K562 (cell line): Measurements from ENCODE around the gene BRMS1. TPM values are rescaled to one million over a fixed set of nuclear protein-coding genes. Genes with fewer than 3 reads are reported as not detected.

Source experiments
- ATAC-seq: fragments of 200-7000 bp; cut with Tn5 transposase; 3 replicates; pipeline ENCODE4 v1.9.1; 2020; ENCODE audit warnings: moderate library complexity
- BruUV-seq: library from RNA; stranded (reverse); fragments of 400-500 nt; replicated peaks from 2 replicates; lab custom pipeline; 2021; lab: Mats Ljungman, UMichigan
- CTCF ChIA-PET: fragments of 300-600 bp; formaldehyde crosslinking; extraction: SDS; loops from one replicate; lab custom pipeline; 2021; ENCODE audit warnings: low intra/inter-chr PET ratio; lab: Yijun Ruan, JAX
- POLR2A ChIA-PET: fragments of 300-600, 350-650 bp; sonication (Branson Sonifier 250); formaldehyde crosslinking; extraction: SDS; loops from one replicate; lab custom pipeline; 2021; ENCODE audit warnings: antibody characterized with exemption, inconsistent platforms; lab: Yijun Ruan, JAX
- DNase-seq, 4 experiments: peaks; one replicate each; pipeline versions ENCODE4 v3.0.0 to v3.0.0-alpha.2; 2011 to 2018; ENCODE audit warnings: low spot score in 3 of 4, mixed read lengths in 3 of 4; ENCODE audit errors: extremely low read depth in 1 of 4
- FAIRE-seq: peaks from 2 replicates; lab custom pipeline; 2011; peaks lifted over from hg19 to GRCh38; lab: Jason Lieb, UNC
- H2AFZ ChIP-seq: 2 replicates; pipeline ENCODE4 v1.6.0; 2011; ENCODE audit warnings: low read depth, low read length, control low read depth, inconsistent platforms
- H3K27ac ChIP-seq: fragments of 200-600 bp; 3 replicates; pipeline ENCODE4 v1.8.0; 2011; ENCODE audit warnings: low read depth, mild to moderate bottlenecking, control low read depth, inconsistent platforms, low read length, moderate library complexity, mixed read lengths; ENCODE audit errors: extremely low read depth
- H3K27me3 ChIP-seq, 2 experiments: fragments of 300-600 bp in 1 of 2; 2 replicates in 1 of 2; 3 replicates in 1 of 2; pipeline versions ENCODE4 v1.6.0 to v1.8.0; 2011; ENCODE audit warnings: inconsistent platforms in 2 of 2, low read length in 2 of 2, mild to moderate bottlenecking in 1 of 2, mixed read lengths in 1 of 2, moderate library complexity in 1 of 2; ENCODE audit not compliant: control insufficient read depth in 2 of 2, insufficient read depth in 2 of 2
- H3K36me3 ChIP-seq: fragments of 300-600 bp; 3 replicates; pipeline ENCODE4 v1.8.0; 2011; ENCODE audit warnings: mild to moderate bottlenecking, low read length, inconsistent platforms; ENCODE audit not compliant: control insufficient read depth, insufficient read depth
- H3K4me1 ChIP-seq, 2 experiments: fragments of 200-600 bp in 1 of 2; replicated peaks in 1 of 2; 2 replicates in 1 of 2; 3 replicates in 1 of 2; pipeline versions ENCODE4 v1.5.1 to v1.8.0; 2011; ENCODE audit warnings: inconsistent platforms in 2 of 2, low read length in 2 of 2, mild to moderate bottlenecking in 1 of 2, mixed read lengths in 1 of 2, moderate library complexity in 1 of 2; ENCODE audit not compliant: control insufficient read depth in 2 of 2, insufficient read depth in 2 of 2
- H3K4me2 ChIP-seq: 2 replicates; pipeline ENCODE4 v1.6.1; 2011; ENCODE audit warnings: low read length, control low read depth, inconsistent platforms, mixed read lengths; ENCODE audit not compliant: insufficient read depth
- H3K4me3 ChIP-seq: fragments of 200-600 bp; sonication (generic), shearing (Covaris generic); 2 replicates; pipeline ENCODE4 v1.5.1; 2016; ENCODE audit warnings: control low read depth, inconsistent platforms
- H3K79me2 ChIP-seq: fragments of 200-600 bp; 3 replicates; pipeline ENCODE4 v1.8.0; 2011; ENCODE audit warnings: low read length, inconsistent platforms; ENCODE audit not compliant: control insufficient read depth, insufficient read depth
- H3K9ac ChIP-seq, 2 experiments: 2 replicates each; pipeline versions ENCODE4 v1.6.0 to v1.6.1; 2011; ENCODE audit warnings: low read depth in 2 of 2, low read length in 2 of 2, control low read depth in 1 of 2, inconsistent platforms in 1 of 2, mild to moderate bottlenecking in 1 of 2, mixed read lengths in 1 of 2; ENCODE audit not compliant: insufficient read depth in 1 of 2
- H3K9me1 ChIP-seq: one replicate; pipeline ENCODE4 v1.6.0; 2011; ENCODE audit warnings: inconsistent platforms, mild to moderate bottlenecking, low read length, moderate library complexity; ENCODE audit not compliant: control insufficient read depth, insufficient read depth
- H3K9me3 ChIP-seq: replicated peaks from 2 replicates; pipeline ENCODE4 v1.5.1; 2011; ENCODE audit warnings: low read depth, low read length, inconsistent platforms; ENCODE audit not compliant: control insufficient read depth, insufficient read depth
- H4K20me1 ChIP-seq: replicated peaks from 2 replicates; pipeline ENCODE4 v1.6.1; 2011; ENCODE audit warnings: low read length, inconsistent platforms, mixed read lengths; ENCODE audit not compliant: control insufficient read depth, insufficient read depth
- CREBBP ChIP-seq: IDR thresholded peaks from one replicate; pipeline ENCODE4 v1.6.1; 2012; ENCODE audit warnings: low read depth, mild to moderate bottlenecking, control low read depth, inconsistent platforms, low read length
- EGR1 ChIP-seq: fragments of 450-650 bp; conservative IDR thresholded peaks from 2 replicates; pipeline ENCODE4 v1.6.1; 2017; ENCODE audit warnings: mild to moderate bottlenecking
- ZBTB33 ChIP-seq: sonication (generic); formaldehyde crosslinking; IDR thresholded peaks from 2 replicates; pipeline ENCODE4 v1.8.1; 2023; ENCODE audit warnings: mild to moderate bottlenecking, missing genetic modification reagents
- WGBS: fragments of 100-300 bp; shearing (Covaris generic); methylation state at CpG from one replicate; pipeline ENCODE4 v1.1.6; 2016; ENCODE audit warnings: low coverage, mixed read lengths; ENCODE audit not compliant: insufficient coverage; ENCODE audit errors: missing lambda C conversion rate; 5-methylcytosine and 5-hydroxymethylcytosine counted together
- in situ Hi-C: fragments of 300-500 bp; cut with MboI; formaldehyde crosslinking; loops from 4 replicates; pipeline ENCODE4 v1.15.0; 2018; ENCODE audit warnings: inconsistent platforms, mixed read lengths
- intact Hi-C: fragments of 100-400 bp; cut with micrococcal nuclease; formaldehyde crosslinking; loops from 2 replicates; pipeline ENCODE4 v1.14.2; 2022
- polyA plus RNA-seq, 8 experiments: library from polyadenylated mRNA; depleted of rRNA in 4 of 8; stranded (reverse) in 5 of 8; unstranded in 3 of 8; fragments of >200 nt; fragmentation: Nextera tagmentation in 2 of 8; fragmentation: Illumina TruSeq in 1 of 8; extraction: Ambion mirVana in 2 of 8; extraction: Trizol in 1 of 8; gene quantifications; 2 replicates each; pipeline versions ENCODE4 v1.2.1 to v1.2.3, GENCODE V29; 2011 to 2014; ENCODE audit warnings: inconsistent platforms in 1 of 8, missing spikeins in 1 of 8
- total RNA-seq, 7 experiments: library from RNA; depleted of rRNA in 6 of 7; stranded (reverse); fragments of >200 nt in 6 of 7; fragmentation: Illumina TruSeq in 2 of 7; extraction: Trizol in 2 of 7; gene quantifications; 2 replicates each; pipeline versions ENCODE4 v1.2.1 to v1.2.3, GENCODE V29; 2011 to 2021; ENCODE audit warnings: low replicate concordance in 1 of 7

Gene BRMS1
- total and polyA plus RNA-seq, 9 of the 15 experiments (the other 6 are each of a cell fraction or from before 2014, with no cell fraction given) = 2.2 to 78.8 (median 33.4) TPM

- Histone ChIP-seq H3K27ac (no peak overlapping the region), H3K27me3 (peaks cover 0 to 8% of the 10 kb centered on the region in 2 experiments; a peak in 2 of 5 replicates), H3K36me3 (no peaks in the 10 kb centered on the region), H3K4me2 (no peak overlapping the region), H3K9me3 (no peaks in the 10 kb centered on the region), H2AFZ (no peak overlapping the region), H3K4me3 (no peak overlapping the region), H4K20me1 (0 out of 2 replicates have a peak, but pooled peaks cover 5% of the 10 kb centered on the region), H3K9me1 (no peaks in the 10 kb centered on the region)
- POLR2A ChIA-PET = no interaction called here
- no peak for DNase-seq
- BruUV-seq = no TSS peak
- in situ Hi-C loops = no loop called here
- CTCF ChIA-PET = no interaction called here
- TF ChIP-seq CREBBP (no peak), ZBTB33 (CRISPR knock-in tag) (peak; percentile 97), EGR1 (no peak)
- TF ChIP-seq, all 486 proteins: peak for 1
- 74% methylated on average over 68 of the region's 123 CpGs for WGBS
- H3K79me2 ChIP-seq = no peaks in the 10 kb centered on the region
- no peak for FAIRE-seq
- ATAC-seq = no peak
- H3K4me1 ChIP-seq = peaks cover 6 to 36% of the 10 kb centered on the region in 2 experiments
- intact Hi-C loops = no loop called here
- H3K9ac ChIP-seq = no peak overlapping the region
These were observed 50.0 kb downstream of the BRMS1 start for GRCh38 chr11:66294626-66295620.
